Loucy (cell line): ENCODE measurements around the gene IFNAR2.

Source experiments
- CTCF ChIP-seq: fragments of 200-600 bp; sonication (generic); conservative IDR thresholded peaks from 2 replicates; pipeline ENCODE4 v1.5.1; 2014; ENCODE audit warnings: mild to moderate bottlenecking, antibody characterized with exemption, low read length
- EZH2phosphoT487 ChIP-seq: fragments of 200-600 bp; IDR thresholded peaks from 2 replicates; pipeline ENCODE4 v1.6.1; 2018; ENCODE audit warnings: antibody characterized with exemption, mild to moderate bottlenecking, moderate library complexity, borderline replicate concordance

- no peak for TF ChIP-seq CTCF
- no peak for TF ChIP-seq EZH2phosphoT487
Observed at GRCh38 chr21:33241846-33242245, 12.1 kb downstream of the IFNAR2 start.
